ENCODE data around the gene SYNPO2.

The SYNPO2 gene

GRCh38 chr4:119099227-119099810 lies 210.7 kb downstream of the SYNPO2 start:
- DNase-seq (ENCODE audit: insufficient read length, low spot score) = no peak
- no peak for TF ChIP-seq CTCF (IDR thresholded peaks at IDR 0.05; ENCODE audit: insufficient read depth, missing control alignments)
- no peak for FAIRE-seq

GRCh38 chr4:119100655-119101054 lies 212.0 kb downstream of the SYNPO2 start:
- FAIRE-seq = no peak
- TF ChIP-seq CTCF (IDR thresholded peaks at IDR 0.05; ENCODE audit: insufficient read depth, missing control alignments) = no peak
- DNase-seq (ENCODE audit: insufficient read length, low spot score) = no peak

GRCh38 chr4:119103263-119103662 lies 214.6 kb downstream of the SYNPO2 start:
- TF ChIP-seq CTCF (IDR thresholded peaks at IDR 0.05; ENCODE audit: insufficient read depth, missing control alignments) = no peak
- DNase-seq (ENCODE audit: insufficient read length, low spot score) (no peak), FAIRE-seq (no peak)

- TF ChIP-seq CTCF (IDR thresholded peaks at IDR 0.05; ENCODE audit: insufficient read depth, missing control alignments) = no peak
- FAIRE-seq (no peak), DNase-seq (ENCODE audit: insufficient read length, low spot score) (no peak)
These were observed 216.1 kb downstream of the SYNPO2 start for GRCh38 chr4:119104644-119105273.

GRCh38 chr4:119105605-119106004 lies 217.0 kb downstream of the SYNPO2 start:
- no peak for FAIRE-seq
- DNase-seq (ENCODE audit: insufficient read length, low spot score) = no peak
- no peak for TF ChIP-seq CTCF (IDR thresholded peaks at IDR 0.05; ENCODE audit: insufficient read depth, missing control alignments)

- TF ChIP-seq CTCF (IDR thresholded peaks at IDR 0.05; ENCODE audit: insufficient read depth, missing control alignments) = no peak
- DNase-seq (ENCODE audit: insufficient read length, low spot score) (no peak), FAIRE-seq (no peak)
These were observed 217.7 kb downstream of the SYNPO2 start for GRCh38 chr4:119106036-119107000.

Data from D721Med (cell line).